ENCODE data around the gene XXYLT1.

GRCh38 chr3:195099951-195100785, 170.8 kb downstream of the XXYLT1 start:
- TF ChIP-seq POLR2A (IDR thresholded peaks at IDR 0.05): no peak
- no peak for TF ChIP-seq CTCF (IDR thresholded peaks at IDR 0.05)

All from adrenal gland (tissue), 5 donors.